ENCODE measurements around the gene CLIC4. TPM values are rescaled to one million over a fixed set of nuclear protein-coding genes. Genes with fewer than 3 reads are reported as not detected.

Gene CLIC4
- total RNA-seq, 1 experiment from 2014 or later = 87.4 TPM

- no peaks in the 10 kb centered on the region for H3K9me3 ChIP-seq (ENCODE audit: low read length)
- no peaks in the 10 kb centered on the region for H3K27me3 ChIP-seq (ENCODE audit: low read length)
- H3K27ac ChIP-seq (ENCODE audit: low read length) = peak overlapping the region; percentile 63
- H4K20me1 ChIP-seq (ENCODE audit: insufficient read depth, low read depth, low read length) = no peaks in the 10 kb centered on the region
- H2AFZ ChIP-seq (ENCODE audit: low read length) = no peak overlapping the region
- H3K9ac ChIP-seq (ENCODE audit: low read length) = no peak overlapping the region
- H3K79me2 ChIP-seq (ENCODE audit: low read length) = peaks cover 98% of the 10 kb centered on the region
- peak overlapping the region; percentile 18 for H3K4me2 ChIP-seq (ENCODE audit: low read depth, low read length, poor library complexity, severe bottlenecking)
- H3K9me2 ChIP-seq (replicated peaks; ENCODE audit: insufficient read depth, low read length) = no peaks in the 10 kb centered on the region
- peaks cover 74% of the 10 kb centered on the region for H3K4me1 ChIP-seq (ENCODE audit: low read length)
- no peaks in the 10 kb centered on the region for H3K36me3 ChIP-seq (ENCODE audit: insufficient read depth, low read length)
- no peak overlapping the region for H3K4me3 ChIP-seq (ENCODE audit: low read length)
- DNase-seq = no peak
Observed at GRCh38 chr1:24768873-24769605, 23.8 kb downstream of the CLIC4 start.

- Histone ChIP-seq H3K4me2 (ENCODE audit: low read depth, low read length, poor library complexity, severe bottlenecking) (peak overlapping the region; percentile 18), H3K4me3 (ENCODE audit: low read length) (no peak overlapping the region), H3K9ac (ENCODE audit: low read length) (no peak overlapping the region), H4K20me1 (ENCODE audit: insufficient read depth, low read depth, low read length) (no peaks in the 10 kb centered on the region), H2AFZ (ENCODE audit: low read length) (no peak overlapping the region), H3K9me2 (replicated peaks; ENCODE audit: insufficient read depth, low read length) (no peaks in the 10 kb centered on the region), H3K79me2 (ENCODE audit: low read length) (peaks cover 98% of the 10 kb centered on the region), H3K4me1 (ENCODE audit: low read length) (peaks cover 74% of the 10 kb centered on the region), H3K9me3 (ENCODE audit: low read length) (no peaks in the 10 kb centered on the region), H3K27me3 (ENCODE audit: low read length) (no peaks in the 10 kb centered on the region), H3K36me3 (ENCODE audit: insufficient read depth, low read length) (no peaks in the 10 kb centered on the region), H3K27ac (ENCODE audit: low read length) (peak overlapping the region; percentile 63)
- peak; percentile 65 for DNase-seq
Observed at GRCh38 chr1:24769656-24770651, 24.7 kb downstream of the CLIC4 start.

DNA sequence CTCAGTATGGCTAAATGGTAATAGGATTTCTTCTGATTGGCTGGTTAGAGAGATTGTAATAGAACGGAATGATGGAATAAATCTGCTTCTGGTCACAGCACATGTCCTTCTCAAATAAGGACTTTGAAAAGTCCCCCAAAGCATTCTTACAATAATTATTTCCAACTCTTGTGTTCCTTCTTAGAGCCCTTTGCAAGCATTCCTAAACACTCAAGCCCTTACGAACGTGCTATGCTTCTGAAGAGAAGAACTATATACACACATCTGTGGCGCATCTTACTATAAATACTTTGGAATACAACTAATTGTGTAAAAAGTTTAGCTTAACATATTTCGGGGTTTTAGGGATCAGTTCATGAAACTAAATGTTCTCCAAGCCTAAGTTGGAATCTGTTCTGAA, 25.6 kb downstream of the CLIC4 start:
- Histone ChIP-seq H3K36me3 (ENCODE audit: insufficient read depth, low read length) (no peaks in the 10 kb centered on the region), H3K27ac (ENCODE audit: low read length) (peak overlapping the region; percentile 63), H4K20me1 (ENCODE audit: insufficient read depth, low read depth, low read length) (no peaks in the 10 kb centered on the region), H3K9me3 (ENCODE audit: low read length) (no peaks in the 10 kb centered on the region), H3K4me2 (ENCODE audit: low read depth, low read length, poor library complexity, severe bottlenecking) (no peak overlapping the region), H3K9me2 (replicated peaks; ENCODE audit: insufficient read depth, low read length) (no peaks in the 10 kb centered on the region), H3K4me1 (ENCODE audit: low read length) (peaks cover 77% of the 10 kb centered on the region), H3K27me3 (ENCODE audit: low read length) (no peaks in the 10 kb centered on the region), H3K9ac (ENCODE audit: low read length) (no peak overlapping the region), H3K4me3 (ENCODE audit: low read length) (no peak overlapping the region), H2AFZ (ENCODE audit: low read length) (no peak overlapping the region), H3K79me2 (ENCODE audit: low read length) (peaks cover 97% of the 10 kb centered on the region)
- no peak for DNase-seq

GRCh38 chr1:24771574-24771973, 26.3 kb downstream of the CLIC4 start:
- Histone ChIP-seq H4K20me1 (ENCODE audit: insufficient read depth, low read depth, low read length) (no peaks in the 10 kb centered on the region), H3K9me2 (replicated peaks; ENCODE audit: insufficient read depth, low read length) (no peaks in the 10 kb centered on the region), H3K79me2 (ENCODE audit: low read length) (peaks cover 97% of the 10 kb centered on the region), H3K36me3 (ENCODE audit: insufficient read depth, low read length) (no peaks in the 10 kb centered on the region), H3K9me3 (ENCODE audit: low read length) (no peaks in the 10 kb centered on the region), H3K4me3 (ENCODE audit: low read length) (no peak overlapping the region), H3K27me3 (ENCODE audit: low read length) (no peaks in the 10 kb centered on the region), H2AFZ (ENCODE audit: low read length) (no peak overlapping the region), H3K4me2 (ENCODE audit: low read depth, low read length, poor library complexity, severe bottlenecking) (no peak overlapping the region), H3K27ac (ENCODE audit: low read length) (0 out of 2 replicates have a peak overlapping the region, but pooled peaks have one; percentile 19), H3K9ac (ENCODE audit: low read length) (no peak overlapping the region), H3K4me1 (ENCODE audit: low read length) (peaks cover 84% of the 10 kb centered on the region)
- no peak for DNase-seq

DNA sequence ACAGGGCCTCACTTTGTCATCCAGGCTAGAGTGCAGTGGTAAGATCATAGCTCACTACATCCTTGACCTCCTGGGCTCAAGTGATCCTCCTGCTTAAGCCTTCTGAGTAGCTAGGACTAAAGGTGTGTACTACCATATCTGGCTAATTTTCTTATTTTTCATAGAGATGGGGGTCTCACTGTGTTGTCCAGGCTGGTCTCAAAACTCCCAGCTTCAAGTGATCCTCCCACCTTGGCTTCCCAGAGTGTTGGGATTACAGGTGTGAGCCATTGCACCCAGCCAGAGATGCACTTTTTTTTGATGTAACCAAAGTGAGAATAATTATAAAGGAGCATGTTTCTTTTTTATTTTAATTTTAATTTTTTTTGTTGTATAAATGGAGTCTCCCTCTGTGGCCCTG, 28.4 kb downstream of the CLIC4 start:
- H3K27ac ChIP-seq (ENCODE audit: low read length) = no peak overlapping the region
- no peaks in the 10 kb centered on the region for H3K9me3 ChIP-seq (ENCODE audit: low read length)
- no peak overlapping the region for H3K9ac ChIP-seq (ENCODE audit: low read length)
- H4K20me1 ChIP-seq (ENCODE audit: insufficient read depth, low read depth, low read length) = no peaks in the 10 kb centered on the region
- peaks cover 87% of the 10 kb centered on the region for H3K4me1 ChIP-seq (ENCODE audit: low read length)
- H3K4me3 ChIP-seq (ENCODE audit: low read length) = no peak overlapping the region
- no peak overlapping the region for H3K4me2 ChIP-seq (ENCODE audit: low read depth, low read length, poor library complexity, severe bottlenecking)
- no peaks in the 10 kb centered on the region for H3K9me2 ChIP-seq (replicated peaks; ENCODE audit: insufficient read depth, low read length)
- no peak for DNase-seq
- no peak overlapping the region for H2AFZ ChIP-seq (ENCODE audit: low read length)
- no peaks in the 10 kb centered on the region for H3K36me3 ChIP-seq (ENCODE audit: insufficient read depth, low read length)
- peaks cover 99% of the 10 kb centered on the region for H3K79me2 ChIP-seq (ENCODE audit: low read length)
- no peaks in the 10 kb centered on the region for H3K27me3 ChIP-seq (ENCODE audit: low read length)

DNA sequence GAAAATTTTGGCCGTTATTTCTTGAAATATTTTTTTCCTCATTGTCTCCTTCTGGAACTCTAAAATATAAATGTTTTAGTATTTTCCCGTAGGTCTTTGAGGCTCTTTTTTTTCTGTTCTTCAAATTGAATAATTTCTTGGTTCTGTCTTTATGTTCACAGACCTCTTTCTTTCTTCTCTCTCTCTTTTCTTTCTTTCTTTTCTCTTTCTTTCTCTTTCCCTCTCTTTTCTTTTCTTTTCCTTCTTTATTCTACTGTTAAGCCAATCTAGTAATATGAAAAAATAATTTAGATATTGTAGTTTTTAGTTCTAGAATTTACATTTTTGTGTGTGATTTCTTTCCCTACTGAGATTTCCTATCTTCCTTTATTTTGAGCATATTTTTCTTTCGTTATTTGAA, 30.1 kb downstream of the CLIC4 start:
- Histone ChIP-seq H3K9me2 (replicated peaks; ENCODE audit: insufficient read depth, low read length) (no peaks in the 10 kb centered on the region), H4K20me1 (ENCODE audit: insufficient read depth, low read depth, low read length) (no peaks in the 10 kb centered on the region), H3K27ac (ENCODE audit: low read length) (peak overlapping the region; percentile 87), H3K4me1 (ENCODE audit: low read length) (peaks cover 87% of the 10 kb centered on the region), H3K79me2 (ENCODE audit: low read length) (peaks cover 99% of the 10 kb centered on the region), H3K4me2 (ENCODE audit: low read depth, low read length, poor library complexity, severe bottlenecking) (peak overlapping the region; percentile 83), H3K27me3 (ENCODE audit: low read length) (no peaks in the 10 kb centered on the region), H3K4me3 (ENCODE audit: low read length) (peak overlapping the region; percentile 13; the same call in 1 of the 2 replicates), H3K9me3 (ENCODE audit: low read length) (no peaks in the 10 kb centered on the region), H3K9ac (ENCODE audit: low read length) (peak overlapping the region; percentile 46), H3K36me3 (ENCODE audit: insufficient read depth, low read length) (peaks cover 3% of the 10 kb centered on the region; the same call in 1 of the 2 replicates), H2AFZ (ENCODE audit: low read length) (no peak overlapping the region)
- no peak for DNase-seq

GRCh38 chr1:24775916-24776315, 30.7 kb downstream of the CLIC4 start:
- no peaks in the 10 kb centered on the region for H3K9me2 ChIP-seq (replicated peaks; ENCODE audit: insufficient read depth, low read length)
- H3K36me3 ChIP-seq (ENCODE audit: insufficient read depth, low read length) = peaks cover 5% of the 10 kb centered on the region; the same call in 1 of the 2 replicates
- no peaks in the 10 kb centered on the region for H3K9me3 ChIP-seq (ENCODE audit: low read length)
- peaks cover 98% of the 10 kb centered on the region for H3K79me2 ChIP-seq (ENCODE audit: low read length)
- DNase-seq = peak; percentile 85
- H3K9ac ChIP-seq (ENCODE audit: low read length) = peak overlapping the region; percentile 62
- no peaks in the 10 kb centered on the region for H4K20me1 ChIP-seq (ENCODE audit: insufficient read depth, low read depth, low read length)
- H2AFZ ChIP-seq (ENCODE audit: low read length) = 0 out of 2 replicates have a peak overlapping the region, but pooled peaks have one; percentile 63
- peak overlapping the region; percentile 87 for H3K27ac ChIP-seq (ENCODE audit: low read length)
- peaks cover 84% of the 10 kb centered on the region for H3K4me1 ChIP-seq (ENCODE audit: low read length)
- peak overlapping the region; percentile 83 for H3K4me2 ChIP-seq (ENCODE audit: low read depth, low read length, poor library complexity, severe bottlenecking)
- H3K27me3 ChIP-seq (ENCODE audit: low read length) = no peaks in the 10 kb centered on the region
- peak overlapping the region; percentile 53 for H3K4me3 ChIP-seq (ENCODE audit: low read length)

DNA sequence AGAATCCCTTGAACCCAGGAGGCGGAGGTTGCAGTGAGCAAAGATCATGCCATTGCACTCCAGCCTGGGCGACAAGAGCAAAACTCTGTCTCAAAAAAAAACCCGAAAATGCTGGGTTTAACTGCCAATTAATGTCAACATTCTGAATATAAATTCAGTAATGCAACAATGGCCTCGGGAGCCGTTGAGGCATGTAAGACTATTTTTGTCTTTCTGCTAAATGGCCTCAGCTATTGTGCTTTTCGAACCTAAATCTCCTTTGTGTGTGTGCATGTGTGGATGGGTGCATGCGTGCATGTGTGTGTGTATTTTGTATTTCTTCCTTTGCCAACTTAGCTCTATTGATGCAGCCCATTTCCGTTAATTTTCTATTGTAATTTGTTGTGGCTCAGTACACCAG, 31.6 kb downstream of the CLIC4 start:
- peak overlapping the region; percentile 2; the same call in 1 of the 2 replicates for H3K4me3 ChIP-seq (ENCODE audit: low read length)
- H3K9ac ChIP-seq (ENCODE audit: low read length) = 0 out of 2 replicates have a peak overlapping the region, but pooled peaks have one; percentile 24
- H3K9me2 ChIP-seq (replicated peaks; ENCODE audit: insufficient read depth, low read length) = no peaks in the 10 kb centered on the region
- H3K9me3 ChIP-seq (ENCODE audit: low read length) = no peaks in the 10 kb centered on the region
- H3K27me3 ChIP-seq (ENCODE audit: low read length) = no peaks in the 10 kb centered on the region
- no peak overlapping the region for H2AFZ ChIP-seq (ENCODE audit: low read length)
- DNase-seq = peak; percentile 64
- peaks cover 78% of the 10 kb centered on the region for H3K4me1 ChIP-seq (ENCODE audit: low read length)
- peak overlapping the region; percentile 87 for H3K27ac ChIP-seq (ENCODE audit: low read length)
- no peaks in the 10 kb centered on the region for H4K20me1 ChIP-seq (ENCODE audit: insufficient read depth, low read depth, low read length)
- H3K4me2 ChIP-seq (ENCODE audit: low read depth, low read length, poor library complexity, severe bottlenecking) = peak overlapping the region; percentile 83
- H3K79me2 ChIP-seq (ENCODE audit: low read length) = peaks cover 96% of the 10 kb centered on the region
- peaks cover 5% of the 10 kb centered on the region; the same call in 1 of the 2 replicates for H3K36me3 ChIP-seq (ENCODE audit: insufficient read depth, low read length)

Data from Karpas-422 (cell line).